Esophagus squamous epithelium (tissue), 4 donors: ENCODE measurements around the gene ROM1.

Experiments
- CTCF ChIP-seq, 6 experiments: fragments of 450-650 bp in 4 of 6; fragments of 200-600 bp in 2 of 6; sonication (generic) in 2 of 6; IDR thresholded peaks; one replicate each; pipeline ENCODE4 v1.5.1; 2016 to 2019; ENCODE audit warnings: antibody characterized with exemption in 6 of 6, mild to moderate bottlenecking in 4 of 6, moderate library complexity in 4 of 6
- POLR2A ChIP-seq, 4 donors: fragments of 450-650 bp; IDR thresholded peaks; one replicate each; pipeline ENCODE4 v1.6.1; 2017; ENCODE audit warnings: antibody characterized with exemption in 4 of 4, mild to moderate bottlenecking in 4 of 4, moderate library complexity in 3 of 4

GRCh38 chr11:62649486-62649885, 36.4 kb downstream of the ROM1 start:
- no peak for TF ChIP-seq POLR2A (IDR thresholded peaks at IDR 0.05)
- TF ChIP-seq CTCF (IDR thresholded peaks at IDR 0.05): no peak
